HL-60 (cell line): ENCODE results near the gene AMACR.

ENCODE experiments used
- POLR2AphosphoS5 ChIP-seq: IDR thresholded peaks from 2 replicates; pipeline ENCODE4 v1.6.1; 2012; ENCODE audit warnings: low read depth
- TF ChIP-seq, protein P1 (sequence below): IDR thresholded peaks from one replicate; pipeline ENCODE4 v1.5.1; 2011; ENCODE audit warnings: low read length, control low read depth, inconsistent platforms; ENCODE audit not compliant: insufficient read depth
- TF ChIP-seq, protein P2 (sequence below): IDR thresholded peaks from 2 replicates; pipeline ENCODE4 v1.6.1; 2012; ENCODE audit warnings: low read depth; ENCODE audit not compliant: insufficient replicate concordance

DNA sequence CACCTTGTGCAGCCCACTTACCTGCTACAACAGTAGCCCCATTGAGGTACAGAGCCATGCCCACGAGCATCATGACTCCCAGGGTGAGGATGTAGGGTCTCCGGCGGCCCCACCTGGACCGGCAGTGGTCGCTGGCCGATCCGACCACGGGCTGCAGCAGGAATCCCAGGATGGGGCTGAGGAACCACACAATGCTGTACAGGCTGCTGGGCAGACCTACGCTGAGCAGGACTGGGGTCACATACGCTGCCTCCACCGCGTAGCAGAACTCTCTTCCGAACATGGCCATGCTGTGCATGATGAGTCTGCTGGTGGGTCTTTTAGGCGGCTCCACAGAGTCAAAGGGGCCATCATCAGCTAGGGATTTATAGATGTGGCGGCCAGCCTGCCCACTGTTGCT lies 23.7 kb downstream of the AMACR start:
- TF ChIP-seq, protein P1, sequence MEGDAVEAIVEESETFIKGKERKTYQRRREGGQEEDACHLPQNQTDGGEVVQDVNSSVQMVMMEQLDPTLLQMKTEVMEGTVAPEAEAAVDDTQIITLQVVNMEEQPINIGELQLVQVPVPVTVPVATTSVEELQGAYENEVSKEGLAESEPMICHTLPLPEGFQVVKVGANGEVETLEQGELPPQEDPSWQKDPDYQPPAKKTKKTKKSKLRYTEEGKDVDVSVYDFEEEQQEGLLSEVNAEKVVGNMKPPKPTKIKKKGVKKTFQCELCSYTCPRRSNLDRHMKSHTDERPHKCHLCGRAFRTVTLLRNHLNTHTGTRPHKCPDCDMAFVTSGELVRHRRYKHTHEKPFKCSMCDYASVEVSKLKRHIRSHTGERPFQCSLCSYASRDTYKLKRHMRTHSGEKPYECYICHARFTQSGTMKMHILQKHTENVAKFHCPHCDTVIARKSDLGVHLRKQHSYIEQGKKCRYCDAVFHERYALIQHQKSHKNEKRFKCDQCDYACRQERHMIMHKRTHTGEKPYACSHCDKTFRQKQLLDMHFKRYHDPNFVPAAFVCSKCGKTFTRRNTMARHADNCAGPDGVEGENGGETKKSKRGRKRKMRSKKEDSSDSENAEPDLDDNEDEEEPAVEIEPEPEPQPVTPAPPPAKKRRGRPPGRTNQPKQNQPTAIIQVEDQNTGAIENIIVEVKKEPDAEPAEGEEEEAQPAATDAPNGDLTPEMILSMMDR = no peak
- TF ChIP-seq POLR2AphosphoS5 = no peak
- TF ChIP-seq, protein P2, sequence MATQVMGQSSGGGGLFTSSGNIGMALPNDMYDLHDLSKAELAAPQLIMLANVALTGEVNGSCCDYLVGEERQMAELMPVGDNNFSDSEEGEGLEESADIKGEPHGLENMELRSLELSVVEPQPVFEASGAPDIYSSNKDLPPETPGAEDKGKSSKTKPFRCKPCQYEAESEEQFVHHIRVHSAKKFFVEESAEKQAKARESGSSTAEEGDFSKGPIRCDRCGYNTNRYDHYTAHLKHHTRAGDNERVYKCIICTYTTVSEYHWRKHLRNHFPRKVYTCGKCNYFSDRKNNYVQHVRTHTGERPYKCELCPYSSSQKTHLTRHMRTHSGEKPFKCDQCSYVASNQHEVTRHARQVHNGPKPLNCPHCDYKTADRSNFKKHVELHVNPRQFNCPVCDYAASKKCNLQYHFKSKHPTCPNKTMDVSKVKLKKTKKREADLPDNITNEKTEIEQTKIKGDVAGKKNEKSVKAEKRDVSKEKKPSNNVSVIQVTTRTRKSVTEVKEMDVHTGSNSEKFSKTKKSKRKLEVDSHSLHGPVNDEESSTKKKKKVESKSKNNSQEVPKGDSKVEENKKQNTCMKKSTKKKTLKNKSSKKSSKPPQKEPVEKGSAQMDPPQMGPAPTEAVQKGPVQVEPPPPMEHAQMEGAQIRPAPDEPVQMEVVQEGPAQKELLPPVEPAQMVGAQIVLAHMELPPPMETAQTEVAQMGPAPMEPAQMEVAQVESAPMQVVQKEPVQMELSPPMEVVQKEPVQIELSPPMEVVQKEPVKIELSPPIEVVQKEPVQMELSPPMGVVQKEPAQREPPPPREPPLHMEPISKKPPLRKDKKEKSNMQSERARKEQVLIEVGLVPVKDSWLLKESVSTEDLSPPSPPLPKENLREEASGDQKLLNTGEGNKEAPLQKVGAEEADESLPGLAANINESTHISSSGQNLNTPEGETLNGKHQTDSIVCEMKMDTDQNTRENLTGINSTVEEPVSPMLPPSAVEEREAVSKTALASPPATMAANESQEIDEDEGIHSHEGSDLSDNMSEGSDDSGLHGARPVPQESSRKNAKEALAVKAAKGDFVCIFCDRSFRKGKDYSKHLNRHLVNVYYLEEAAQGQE = no peak
